ENCODE measurements around the gene CCNB1.

DNA sequence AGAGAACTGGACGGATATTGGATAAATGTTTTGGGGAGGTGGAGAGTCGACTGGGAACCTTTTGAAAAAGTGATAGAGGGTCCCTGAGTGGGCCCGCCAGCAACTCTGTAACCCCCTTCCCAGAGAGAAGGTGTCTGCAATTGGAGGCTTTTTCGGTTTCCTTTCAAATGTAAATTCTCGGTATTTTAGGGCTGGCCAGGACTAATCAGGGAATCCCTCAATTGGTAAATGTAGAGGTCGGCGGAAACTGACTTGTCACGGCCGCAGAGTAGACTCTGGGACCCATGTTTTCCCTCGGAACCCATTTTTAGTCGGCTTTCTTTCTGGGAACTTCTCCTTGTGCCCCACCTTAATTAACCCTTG, 524 bp downstream of the CCNB1 start:
- TF ChIP-seq, protein P1, sequence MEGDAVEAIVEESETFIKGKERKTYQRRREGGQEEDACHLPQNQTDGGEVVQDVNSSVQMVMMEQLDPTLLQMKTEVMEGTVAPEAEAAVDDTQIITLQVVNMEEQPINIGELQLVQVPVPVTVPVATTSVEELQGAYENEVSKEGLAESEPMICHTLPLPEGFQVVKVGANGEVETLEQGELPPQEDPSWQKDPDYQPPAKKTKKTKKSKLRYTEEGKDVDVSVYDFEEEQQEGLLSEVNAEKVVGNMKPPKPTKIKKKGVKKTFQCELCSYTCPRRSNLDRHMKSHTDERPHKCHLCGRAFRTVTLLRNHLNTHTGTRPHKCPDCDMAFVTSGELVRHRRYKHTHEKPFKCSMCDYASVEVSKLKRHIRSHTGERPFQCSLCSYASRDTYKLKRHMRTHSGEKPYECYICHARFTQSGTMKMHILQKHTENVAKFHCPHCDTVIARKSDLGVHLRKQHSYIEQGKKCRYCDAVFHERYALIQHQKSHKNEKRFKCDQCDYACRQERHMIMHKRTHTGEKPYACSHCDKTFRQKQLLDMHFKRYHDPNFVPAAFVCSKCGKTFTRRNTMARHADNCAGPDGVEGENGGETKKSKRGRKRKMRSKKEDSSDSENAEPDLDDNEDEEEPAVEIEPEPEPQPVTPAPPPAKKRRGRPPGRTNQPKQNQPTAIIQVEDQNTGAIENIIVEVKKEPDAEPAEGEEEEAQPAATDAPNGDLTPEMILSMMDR (IDR thresholded peaks at IDR 0.05): no peak
- no peak for TF ChIP-seq POLR2A (IDR thresholded peaks at IDR 0.05)
